ENCODE data around the gene TUB.

DNA sequence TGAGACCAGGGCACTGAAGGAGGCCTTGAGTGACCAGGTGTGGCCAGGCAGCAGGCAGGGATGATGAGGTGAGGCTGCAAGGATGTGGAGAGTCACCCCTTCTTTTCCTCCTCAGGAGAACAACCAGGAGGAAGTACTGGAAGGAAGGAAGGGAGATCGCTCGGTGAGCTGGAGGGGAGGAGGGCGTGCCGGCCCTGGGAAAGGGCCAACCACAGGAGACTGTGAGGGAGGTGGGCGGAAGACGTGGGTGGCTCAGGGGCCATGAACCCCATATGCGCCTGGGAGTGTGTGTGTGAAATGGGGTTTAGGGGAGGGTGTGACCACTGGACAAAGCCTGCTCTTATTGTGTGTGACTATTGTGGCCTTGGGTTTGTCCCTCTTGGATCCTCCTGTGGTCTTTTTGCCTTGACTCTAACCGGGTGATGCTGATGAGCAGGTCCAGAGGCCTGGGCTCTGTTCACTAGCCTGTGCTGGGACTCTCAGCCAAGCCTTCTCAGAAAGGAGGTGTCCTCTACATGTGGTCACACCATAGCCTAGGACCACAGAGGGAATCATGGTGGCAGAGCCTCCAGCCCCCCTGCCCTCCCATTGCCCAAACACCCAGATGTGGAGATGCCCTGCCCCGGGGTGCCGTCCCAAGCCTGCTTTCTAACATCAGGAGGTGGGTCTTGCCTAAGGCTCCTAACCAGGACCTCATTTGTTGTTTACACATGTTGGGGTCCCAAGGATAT is 41.3 kb upstream of the TUB start:
- TF ChIP-seq, protein P1, sequence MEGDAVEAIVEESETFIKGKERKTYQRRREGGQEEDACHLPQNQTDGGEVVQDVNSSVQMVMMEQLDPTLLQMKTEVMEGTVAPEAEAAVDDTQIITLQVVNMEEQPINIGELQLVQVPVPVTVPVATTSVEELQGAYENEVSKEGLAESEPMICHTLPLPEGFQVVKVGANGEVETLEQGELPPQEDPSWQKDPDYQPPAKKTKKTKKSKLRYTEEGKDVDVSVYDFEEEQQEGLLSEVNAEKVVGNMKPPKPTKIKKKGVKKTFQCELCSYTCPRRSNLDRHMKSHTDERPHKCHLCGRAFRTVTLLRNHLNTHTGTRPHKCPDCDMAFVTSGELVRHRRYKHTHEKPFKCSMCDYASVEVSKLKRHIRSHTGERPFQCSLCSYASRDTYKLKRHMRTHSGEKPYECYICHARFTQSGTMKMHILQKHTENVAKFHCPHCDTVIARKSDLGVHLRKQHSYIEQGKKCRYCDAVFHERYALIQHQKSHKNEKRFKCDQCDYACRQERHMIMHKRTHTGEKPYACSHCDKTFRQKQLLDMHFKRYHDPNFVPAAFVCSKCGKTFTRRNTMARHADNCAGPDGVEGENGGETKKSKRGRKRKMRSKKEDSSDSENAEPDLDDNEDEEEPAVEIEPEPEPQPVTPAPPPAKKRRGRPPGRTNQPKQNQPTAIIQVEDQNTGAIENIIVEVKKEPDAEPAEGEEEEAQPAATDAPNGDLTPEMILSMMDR (IDR thresholded peaks at IDR 0.05): no peak
- no peak for TF ChIP-seq POLR2A (IDR thresholded peaks at IDR 0.05)
- TF ChIP-seq POLR2AphosphoS5 (IDR thresholded peaks at IDR 0.05; ENCODE audit: insufficient read depth in 1 of 2, low read depth in 1 of 2): no peak
